GM20431 (cell line): ENCODE data around the gene LRRC41.
"Not testable (repeated sequence)": the region's sequence is repeated elsewhere in the genome, so short reads cannot be mapped to it uniquely, and the experiment has no call there.

ENCODE experiments used
- in situ Hi-C: fragments of 300-500 bp; cut with MseI, MboI; formaldehyde crosslinking; loops from one replicate; pipeline ENCODE4 v1.15.0; 2020; ENCODE audit warnings: low sequenced_read_pairs; ENCODE audit not compliant: unreplicated experiment

LRRC41 gene, protein sequence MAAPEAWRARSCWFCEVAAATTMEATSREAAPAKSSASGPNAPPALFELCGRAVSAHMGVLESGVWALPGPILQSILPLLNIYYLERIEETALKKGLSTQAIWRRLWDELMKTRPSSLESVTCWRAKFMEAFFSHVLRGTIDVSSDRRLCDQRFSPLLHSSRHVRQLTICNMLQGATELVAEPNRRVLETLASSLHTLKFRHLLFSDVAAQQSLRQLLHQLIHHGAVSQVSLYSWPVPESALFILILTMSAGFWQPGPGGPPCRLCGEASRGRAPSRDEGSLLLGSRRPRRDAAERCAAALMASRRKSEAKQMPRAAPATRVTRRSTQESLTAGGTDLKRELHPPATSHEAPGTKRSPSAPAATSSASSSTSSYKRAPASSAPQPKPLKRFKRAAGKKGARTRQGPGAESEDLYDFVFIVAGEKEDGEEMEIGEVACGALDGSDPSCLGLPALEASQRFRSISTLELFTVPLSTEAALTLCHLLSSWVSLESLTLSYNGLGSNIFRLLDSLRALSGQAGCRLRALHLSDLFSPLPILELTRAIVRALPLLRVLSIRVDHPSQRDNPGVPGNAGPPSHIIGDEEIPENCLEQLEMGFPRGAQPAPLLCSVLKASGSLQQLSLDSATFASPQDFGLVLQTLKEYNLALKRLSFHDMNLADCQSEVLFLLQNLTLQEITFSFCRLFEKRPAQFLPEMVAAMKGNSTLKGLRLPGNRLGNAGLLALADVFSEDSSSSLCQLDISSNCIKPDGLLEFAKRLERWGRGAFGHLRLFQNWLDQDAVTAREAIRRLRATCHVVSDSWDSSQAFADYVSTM

DNA sequence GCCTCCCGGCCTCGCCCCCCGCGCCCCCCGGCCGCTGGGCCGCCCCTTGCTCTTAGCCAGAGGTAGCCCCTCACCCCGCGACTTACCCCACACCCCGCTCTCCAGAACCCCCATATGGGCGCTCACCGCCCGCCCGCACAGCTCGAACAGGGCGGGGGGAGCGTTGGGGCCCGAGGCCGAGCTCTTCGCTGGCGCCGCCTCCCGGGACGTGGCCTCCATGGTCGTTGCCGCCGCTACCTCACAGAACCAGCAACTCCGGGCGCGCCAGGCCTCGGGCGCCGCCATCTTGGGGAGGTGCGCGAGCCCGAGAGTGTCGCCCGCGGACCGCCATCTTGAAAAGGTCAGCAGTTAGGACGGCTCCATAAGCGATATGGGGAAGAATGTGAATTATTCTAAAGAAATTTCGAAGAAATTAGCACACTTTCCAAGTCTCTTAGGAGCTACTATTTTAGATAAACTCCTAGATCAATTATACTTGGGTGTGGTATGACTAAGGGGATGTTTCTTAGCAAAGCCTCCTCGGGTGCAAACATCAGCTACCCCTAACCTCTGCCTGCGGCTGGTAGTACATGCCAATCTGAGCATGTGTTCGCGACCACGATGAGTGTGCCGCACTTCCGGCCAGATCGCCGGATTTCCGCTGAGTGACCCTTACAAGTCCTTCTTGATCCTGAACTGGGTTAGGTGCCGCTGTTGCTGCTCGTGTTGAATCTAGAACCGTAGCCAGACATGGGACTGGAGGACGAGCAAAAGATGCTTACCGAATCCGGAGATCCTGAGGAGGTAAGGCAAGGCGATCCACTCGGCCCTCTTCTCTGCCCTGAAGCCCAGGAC, at the start of gene LRRC41, which contains the start of gene UQCRH:
Gene LRRC41 (minus strand): TSS at position 579 of the 834 bp plus-strand sequence. CDS start 294 bp downstream, at position 285.
Gene UQCRH (plus strand): TSS at position 661 of the 834 bp plus-strand sequence. CDS start 69 bp downstream, at position 730.
- in situ Hi-C loops = no loop called here

DNA sequence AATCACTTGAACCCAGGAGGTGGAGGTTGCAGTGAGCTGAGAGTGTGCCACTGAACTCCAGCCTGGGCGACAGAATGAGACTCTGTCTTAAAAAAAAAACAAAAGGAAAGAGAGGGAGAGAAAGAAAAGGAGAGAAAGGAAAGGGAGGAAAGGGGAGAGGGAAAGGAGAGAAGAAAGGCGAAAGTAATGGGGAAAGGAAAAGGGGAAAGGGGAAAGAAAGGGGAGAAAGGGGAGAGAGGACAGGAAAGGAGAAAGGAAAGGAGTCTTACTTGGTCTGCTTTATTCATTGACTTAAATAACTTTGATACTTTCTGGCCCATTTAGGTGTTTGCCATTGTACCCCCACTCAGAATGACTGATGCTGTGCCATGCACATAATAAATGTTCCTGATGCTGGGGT, 48.9 kb upstream of the LRRC41 start:
- in situ Hi-C loops = no loop called here

DNA sequence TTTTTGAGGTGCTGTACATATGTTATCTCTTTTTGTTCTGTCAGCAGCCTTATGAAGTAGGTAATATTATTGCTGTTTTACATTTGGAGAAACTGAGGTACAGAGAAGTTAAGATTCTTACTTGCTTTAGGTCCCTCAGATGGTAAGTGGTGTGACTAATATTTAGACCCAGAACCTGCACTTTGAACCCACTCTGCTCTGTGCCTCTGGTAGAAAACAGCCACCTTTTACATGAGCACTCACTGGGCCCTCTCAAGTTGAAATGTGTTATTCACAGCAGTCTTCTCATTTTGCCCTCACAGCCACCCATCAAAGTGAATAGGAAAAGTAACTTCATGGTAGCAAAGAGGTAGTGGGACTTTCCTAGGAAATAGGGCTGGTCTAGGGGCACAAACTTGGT, 41.9 kb upstream of the LRRC41 start:
- in situ Hi-C loops = no loop called here

DNA sequence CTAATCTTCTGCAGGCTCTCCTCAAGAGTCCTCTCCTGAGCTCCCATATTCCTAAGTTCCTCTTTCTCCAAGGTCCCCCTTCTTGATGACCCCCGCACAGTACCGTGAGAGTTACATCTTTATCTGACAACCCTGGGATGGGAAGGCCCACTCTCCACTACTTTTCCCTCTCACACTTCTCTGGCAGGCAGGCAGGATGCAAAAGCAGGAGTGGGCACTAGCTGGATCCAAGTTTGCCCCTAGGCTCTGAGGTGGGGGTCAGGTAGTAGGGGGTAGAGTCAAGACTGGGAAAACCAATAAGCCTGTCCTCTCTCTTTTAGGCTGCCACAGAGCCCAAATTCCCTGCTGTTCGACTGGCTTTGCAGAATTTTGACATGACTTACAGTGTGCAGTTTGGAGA, 41.1 kb upstream of the LRRC41 start:
- in situ Hi-C loops = no loop called here

GRCh38 chr1:46343705-46344104, 40.3 kb upstream of the LRRC41 start:
- in situ Hi-C loops = no loop called here

- in situ Hi-C loops = no loop called here
These were observed 39.9 kb upstream of the LRRC41 start for GRCh38 chr1:46343351-46343695.

DNA sequence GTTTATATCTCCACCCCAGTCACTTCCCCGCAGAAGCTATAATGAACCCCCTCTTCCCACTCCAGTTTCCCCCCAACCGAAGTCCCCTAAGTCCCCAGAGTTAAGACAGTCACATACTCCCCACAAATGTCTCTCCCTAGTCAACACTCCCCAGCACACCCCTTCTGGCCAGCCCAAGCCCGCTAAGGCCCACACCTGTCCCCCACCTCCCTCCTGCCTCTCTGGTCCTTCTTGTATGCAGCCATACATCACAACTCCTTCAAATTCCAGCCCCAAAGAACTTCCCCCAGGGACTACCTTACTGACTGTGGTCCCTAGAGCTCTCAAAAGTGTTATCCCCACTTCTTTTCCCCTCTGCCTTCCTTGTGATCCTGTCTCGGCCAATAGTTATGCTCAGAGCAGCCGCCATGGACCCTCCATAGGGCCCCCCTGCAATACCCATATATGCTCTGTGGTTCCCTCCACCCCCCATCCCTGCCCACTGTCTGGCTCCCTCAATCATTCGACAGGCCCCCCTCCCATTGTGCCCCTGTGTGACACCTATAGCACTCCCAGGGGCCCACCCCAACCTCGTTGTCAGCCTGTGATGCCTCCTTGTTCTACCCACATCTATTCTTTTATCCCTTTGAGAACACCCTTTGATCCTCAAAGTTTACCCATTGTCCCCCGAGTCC, 39.4 kb upstream of the LRRC41 start:
- in situ Hi-C loops = no loop called here

GRCh38 chr1:46342084-46342656, 38.8 kb upstream of the LRRC41 start:
- in situ Hi-C loops = no loop called here

DNA sequence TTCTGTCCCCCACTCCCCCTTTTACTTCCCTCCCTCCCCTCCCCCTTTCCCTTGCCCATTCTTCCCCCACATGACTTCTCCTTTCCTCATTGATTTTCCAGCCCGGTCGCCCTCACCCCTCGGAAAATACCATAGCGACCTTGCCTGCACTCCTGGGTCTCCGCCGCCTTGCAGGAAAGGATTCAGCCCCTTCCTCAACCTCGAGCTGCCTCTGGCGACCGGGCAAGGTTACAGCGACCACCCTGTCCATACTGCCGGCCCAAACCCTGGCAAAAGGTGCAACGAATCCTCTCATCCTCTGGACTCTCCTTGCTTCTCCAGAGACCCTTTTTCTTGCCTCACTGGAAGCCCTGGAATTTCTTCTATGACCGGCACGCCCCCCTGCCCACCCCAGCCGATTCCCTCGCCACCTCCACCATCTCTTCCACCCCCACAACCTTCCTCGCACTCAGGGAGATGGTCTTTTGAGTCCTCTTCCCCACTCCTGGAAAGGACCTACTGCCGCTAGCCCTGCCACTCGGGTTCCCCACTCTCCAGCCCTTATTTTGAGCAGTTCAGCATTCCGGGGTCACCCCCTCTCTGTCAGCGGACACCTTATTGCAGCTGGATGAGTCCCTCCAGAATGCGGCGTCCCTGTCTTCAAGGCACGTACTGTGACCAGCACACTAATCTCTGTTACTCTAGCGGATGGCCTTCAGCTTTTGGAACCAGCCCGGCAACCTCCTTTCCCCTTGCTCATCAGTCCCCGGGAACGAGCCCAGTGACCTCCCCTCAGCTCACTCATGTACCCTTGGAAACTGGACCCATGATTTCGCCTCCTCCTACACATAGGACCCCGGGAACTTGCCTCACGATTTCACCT, 38.0 kb upstream of the LRRC41 start:
- in situ Hi-C loops = no loop called here

- in situ Hi-C loops = no loop called here
These were observed 37.2 kb upstream of the LRRC41 start, which contains the start of gene NSUN4 for GRCh38 chr1:46340404-46341221. NSUN4 (plus strand) TSS chr1:46340807; CDS start chr1:46340827, 20 bp downstream.

- in situ Hi-C loops = not testable (repeated sequence)
These were observed 34.0 kb upstream of the LRRC41 start for GRCh38 chr1:46337409-46337808.

DNA sequence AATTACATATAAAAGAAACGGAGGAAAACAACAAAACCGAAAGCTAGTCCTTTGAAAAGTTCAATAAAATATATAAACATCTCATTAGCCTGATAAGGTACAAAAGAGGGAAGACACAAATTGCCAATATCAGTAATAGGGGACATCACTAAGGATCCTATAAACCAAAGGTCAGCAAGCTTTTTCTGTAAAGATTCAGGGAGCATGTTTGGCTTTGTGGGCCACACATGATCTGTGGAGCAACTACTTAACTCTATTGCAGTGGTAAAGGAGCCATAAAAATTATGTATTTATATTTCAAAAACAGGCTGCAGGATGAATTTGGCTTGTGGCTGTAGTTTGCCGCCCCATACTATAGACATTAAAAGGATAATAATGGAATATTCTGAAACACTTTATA, 31.7 kb upstream of the LRRC41 start:
- in situ Hi-C loops = no loop called here

GRCh38 chr1:46334030-46334384, 30.6 kb upstream of the LRRC41 start:
- in situ Hi-C loops = no loop called here

GRCh38 chr1:46333300-46334029, 30.0 kb upstream of the LRRC41 start:
- in situ Hi-C loops = no loop called here

- in situ Hi-C loops = not testable (repeated sequence)
These were observed 28.5 kb upstream of the LRRC41 start for GRCh38 chr1:46331786-46332540.

GRCh38 chr1:46330381-46330780, 27.0 kb upstream of the LRRC41 start:
- in situ Hi-C loops = not testable (repeated sequence)
